Measurements from ENCODE around the gene PXMP4.

The PXMP4 gene

DNA sequence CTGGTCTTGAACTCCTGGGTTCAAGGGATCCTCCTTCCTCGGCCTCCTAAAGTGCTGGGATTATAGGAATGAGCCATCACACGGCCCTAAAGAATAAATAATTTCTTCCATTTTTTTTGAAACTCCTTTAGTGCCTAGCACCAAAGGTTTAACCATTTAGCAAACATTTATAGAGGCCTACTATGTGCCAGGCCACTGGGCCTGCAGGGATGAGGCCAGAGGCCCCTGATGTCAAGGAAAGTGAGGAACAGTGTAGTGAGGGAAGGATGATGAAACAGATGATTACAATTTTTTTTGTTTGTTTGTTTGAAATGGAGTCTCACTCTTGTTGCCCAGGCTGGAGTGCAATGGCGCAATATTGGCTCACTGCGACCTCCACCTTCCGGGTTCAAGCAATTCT is 45.5 kb upstream of the PXMP4 start:
- CTCF ChIA-PET: no interaction called here
- no peaks in the 10 kb centered on the region for H3K4me1 ChIP-seq (ENCODE audit: control insufficient read depth, insufficient read depth, low read length)

DNA sequence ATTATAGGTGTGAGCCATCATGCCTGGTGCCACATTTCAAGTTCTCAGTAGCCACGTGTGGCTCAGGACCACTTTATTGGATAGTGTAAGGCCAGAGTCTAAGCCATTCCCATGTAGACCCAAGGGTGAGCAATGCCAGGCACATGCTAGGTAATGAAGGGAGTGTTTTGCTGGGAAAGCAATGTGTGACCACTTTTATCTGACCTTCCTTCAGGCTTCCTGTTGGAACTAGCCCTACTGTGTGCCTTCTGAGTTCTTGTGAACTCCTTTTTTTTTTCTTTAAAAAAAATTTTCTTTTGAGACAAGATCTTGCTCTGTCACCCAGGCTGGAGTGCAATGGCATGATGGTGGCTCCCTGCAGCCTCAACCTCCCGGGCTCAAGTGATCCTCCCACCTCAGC is 45.0 kb upstream of the PXMP4 start:
- CTCF ChIA-PET: no interaction called here
- POLR2A ChIA-PET: no interaction called here
- Histone ChIP-seq H3K9me3 (ENCODE audit: control insufficient read depth, insufficient read depth, low read depth, low read length) (no peaks in the 10 kb centered on the region), H3K36me3 (ENCODE audit: control insufficient read depth in 2 of 2, insufficient read depth in 1 of 2, low read length in 2 of 2) (peaks cover 0 to 3% of the 10 kb centered on the region in 2 experiments; a peak in 1 of 3 replicates), H3K4me3 (ENCODE audit: low read depth, low read length) (no peak overlapping the region), H3K27ac (ENCODE audit: extremely low read depth, low read depth, low read length) (no peak overlapping the region), H3K4me1 (ENCODE audit: control insufficient read depth, insufficient read depth, low read length) (no peaks in the 10 kb centered on the region)
- TF ChIP-seq, protein P1, sequence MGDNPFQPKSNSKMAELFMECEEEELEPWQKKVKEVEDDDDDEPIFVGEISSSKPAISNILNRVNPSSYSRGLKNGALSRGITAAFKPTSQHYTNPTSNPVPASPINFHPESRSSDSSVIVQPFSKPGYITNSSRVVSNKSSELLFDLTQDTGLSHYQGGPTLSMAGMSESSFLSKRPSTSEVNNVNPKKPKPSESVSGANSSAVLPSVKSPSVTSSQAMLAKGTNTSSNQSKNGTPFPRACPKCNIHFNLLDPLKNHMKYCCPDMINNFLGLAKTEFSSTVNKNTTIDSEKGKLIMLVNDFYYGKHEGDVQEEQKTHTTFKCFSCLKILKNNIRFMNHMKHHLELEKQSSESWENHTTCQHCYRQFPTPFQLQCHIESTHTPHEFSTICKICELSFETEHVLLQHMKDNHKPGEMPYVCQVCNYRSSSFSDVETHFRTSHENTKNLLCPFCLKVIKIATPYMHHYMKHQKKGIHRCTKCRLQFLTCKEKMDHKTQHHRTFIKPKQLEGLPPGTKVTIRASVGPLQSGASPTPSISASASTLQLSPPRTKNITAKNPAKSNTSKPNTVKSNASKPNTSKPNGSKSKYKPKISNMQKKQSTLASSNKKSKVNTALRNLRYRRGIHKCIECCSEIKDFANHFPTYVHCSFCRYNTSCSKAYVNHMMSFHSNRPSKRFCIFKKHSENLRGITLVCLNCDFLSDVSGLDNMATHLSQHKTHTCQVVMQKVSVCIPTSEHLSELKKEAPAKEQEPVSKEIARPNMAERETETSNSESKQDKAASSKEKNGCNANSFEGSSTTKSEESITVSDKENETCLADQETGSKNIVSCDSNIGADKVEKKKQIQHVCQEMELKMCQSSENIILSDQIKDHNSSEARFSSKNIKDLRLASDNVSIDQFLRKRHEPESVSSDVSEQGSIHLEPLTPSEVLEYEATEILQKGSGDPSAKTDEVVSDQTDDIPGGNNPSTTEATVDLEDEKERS (tag by site-specific recombination; IDR thresholded peaks at IDR 0.05): no peak
- TF ChIP-seq ZNF239 (tag by site-specific recombination; IDR thresholded peaks at IDR 0.05) (no peak), GLIS1 (tag by site-specific recombination; IDR thresholded peaks at IDR 0.05) (no peak), HOXA7 (CRISPR knock-in tag; IDR thresholded peaks at IDR 0.05; ENCODE audit: borderline replicate concordance) (no peak), MZF1 (tag by site-specific recombination; IDR thresholded peaks at IDR 0.05; ENCODE audit: borderline replicate concordance) (no peak), ZFP37 (tag by site-specific recombination; IDR thresholded peaks at IDR 0.05) (no peak), ZBTB8A (tag by site-specific recombination; IDR thresholded peaks at IDR 0.05) (no peak), ZNF571 (tag by site-specific recombination; IDR thresholded peaks at IDR 0.05) (no peak), ZNF354C (tag by site-specific recombination; IDR thresholded peaks at IDR 0.05; ENCODE audit: borderline replicate concordance, low read depth) (no peak), KLF1 (tag by site-specific recombination; IDR thresholded peaks at IDR 0.05) (no peak), ZNF223 (tag by site-specific recombination; IDR thresholded peaks at IDR 0.05) (no peak), GLIS2 (tag by site-specific recombination; IDR thresholded peaks at IDR 0.05) (no peak), ZNF521 (tag by site-specific recombination; IDR thresholded peaks at IDR 0.05) (no peak), ZNF19 (tag by site-specific recombination; IDR thresholded peaks at IDR 0.05; ENCODE audit: low read depth) (no peak)

More for the DNA sequence above, 45.5 kb upstream of the PXMP4 start:
- TF ChIP-seq, protein P2, sequence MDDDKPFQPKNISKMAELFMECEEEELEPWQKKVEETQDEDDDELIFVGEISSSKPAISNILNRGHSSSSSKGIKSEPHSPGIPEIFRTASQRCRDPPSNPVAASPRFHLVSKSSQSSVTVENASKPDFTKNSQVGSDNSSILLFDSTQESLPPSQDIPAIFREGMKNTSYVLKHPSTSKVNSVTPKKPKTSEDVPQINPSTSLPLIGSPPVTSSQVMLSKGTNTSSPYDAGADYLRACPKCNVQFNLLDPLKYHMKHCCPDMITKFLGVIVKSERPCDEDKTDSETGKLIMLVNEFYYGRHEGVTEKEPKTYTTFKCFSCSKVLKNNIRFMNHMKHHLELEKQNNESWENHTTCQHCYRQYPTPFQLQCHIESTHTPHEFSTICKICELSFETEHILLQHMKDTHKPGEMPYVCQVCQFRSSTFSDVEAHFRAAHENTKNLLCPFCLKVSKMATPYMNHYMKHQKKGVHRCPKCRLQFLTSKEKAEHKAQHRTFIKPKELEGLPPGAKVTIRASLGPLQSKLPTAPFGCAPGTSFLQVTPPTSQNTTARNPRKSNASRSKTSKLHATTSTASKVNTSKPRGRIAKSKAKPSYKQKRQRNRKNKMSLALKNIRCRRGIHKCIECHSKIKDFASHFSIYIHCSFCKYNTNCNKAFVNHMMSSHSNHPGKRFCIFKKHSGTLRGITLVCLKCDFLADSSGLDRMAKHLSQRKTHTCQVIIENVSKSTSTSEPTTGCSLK (tag by site-specific recombination; IDR thresholded peaks at IDR 0.05): no peak
- H3K4me3 ChIP-seq (ENCODE audit: low read depth, low read length): no peak overlapping the region
- H3K27ac ChIP-seq (ENCODE audit: extremely low read depth, low read depth, low read length): no peak overlapping the region
- no peaks in the 10 kb centered on the region for H3K9me3 ChIP-seq (ENCODE audit: control insufficient read depth, insufficient read depth, low read depth, low read length)
- H3K36me3 ChIP-seq (ENCODE audit: control insufficient read depth in 2 of 2, insufficient read depth in 1 of 2, low read length in 2 of 2): peaks cover 0 to 3% of the 10 kb centered on the region in 2 experiments; a peak in 1 of 3 replicates
- POLR2A ChIA-PET: no interaction called here

DNA sequence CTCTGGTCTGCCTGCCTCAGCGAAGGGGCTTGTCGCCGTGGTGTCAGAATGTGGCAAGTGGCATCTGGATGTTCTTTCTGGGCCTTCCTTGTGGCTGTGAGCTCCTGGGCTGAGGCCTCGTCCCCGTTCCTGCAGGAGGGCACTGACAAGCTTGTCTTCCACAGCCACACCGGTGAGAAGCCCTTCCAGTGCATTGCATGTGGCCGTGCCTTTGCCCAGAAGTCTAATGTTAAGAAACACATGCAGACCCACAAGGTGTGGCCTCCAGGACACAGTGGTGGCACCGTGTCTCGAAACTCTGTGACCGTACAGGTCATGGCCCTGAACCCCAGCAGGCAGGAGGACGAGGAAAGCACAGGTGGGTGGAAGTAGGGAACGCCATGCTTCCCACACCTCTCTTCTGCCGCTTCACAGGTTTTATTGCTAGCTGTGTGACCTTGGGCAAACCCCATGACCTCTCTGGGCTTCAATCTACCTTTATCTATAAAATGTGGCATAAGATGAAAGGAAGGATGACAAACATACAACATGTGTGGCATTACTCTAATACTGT is 41.7 kb upstream of the PXMP4 start:
- Histone ChIP-seq H3K36me3 (ENCODE audit: control insufficient read depth in 2 of 2, insufficient read depth in 1 of 2, low read length in 2 of 2) (no peaks in the 10 kb centered on the region), H3K4me3 (ENCODE audit: low read depth, low read length) (no peak overlapping the region), H3K27ac (ENCODE audit: extremely low read depth, low read depth, low read length) (no peak overlapping the region), H3K4me1 (ENCODE audit: control insufficient read depth, insufficient read depth, low read length) (no peaks in the 10 kb centered on the region), H3K9me3 (ENCODE audit: control insufficient read depth, insufficient read depth, low read depth, low read length) (no peaks in the 10 kb centered on the region)
- POLR2A ChIA-PET: no interaction called here
- CTCF ChIA-PET: no interaction called here
- TF ChIP-seq ZBTB8A (tag by site-specific recombination; IDR thresholded peaks at IDR 0.05) (no peak), ZNF654 (tag by site-specific recombination; IDR thresholded peaks at IDR 0.05; ENCODE audit: low read depth) (no peak), ZBTB21 (tag by site-specific recombination; IDR thresholded peaks at IDR 0.05) (no peak), ZNF394 (tag by site-specific recombination; IDR thresholded peaks at IDR 0.05; ENCODE audit: borderline replicate concordance) (no peak), SALL2 (tag by site-specific recombination; IDR thresholded peaks at IDR 0.05; ENCODE audit: borderline replicate concordance) (no peak), ZNF777 (tag by site-specific recombination; IDR thresholded peaks at IDR 0.05; ENCODE audit: borderline replicate concordance) (no peak), ZNF350 (tag by site-specific recombination; IDR thresholded peaks at IDR 0.05) (no peak), GFI1B (tag by site-specific recombination; IDR thresholded peaks at IDR 0.05) (no peak), ZNF473 (tag by site-specific recombination; IDR thresholded peaks at IDR 0.05) (no peak), ZNF621 (tag by site-specific recombination; IDR thresholded peaks at IDR 0.05) (no peak), MYNN (tag by site-specific recombination; IDR thresholded peaks at IDR 0.05; ENCODE audit: borderline replicate concordance) (no peak), ZNF274 (IDR thresholded peaks at IDR 0.05; ENCODE audit: low read length) (no peak), ZNF274 (tag by site-specific recombination; IDR thresholded peaks at IDR 0.05; ENCODE audit: borderline replicate concordance) (no peak)
- TF ChIP-seq, protein P3, sequence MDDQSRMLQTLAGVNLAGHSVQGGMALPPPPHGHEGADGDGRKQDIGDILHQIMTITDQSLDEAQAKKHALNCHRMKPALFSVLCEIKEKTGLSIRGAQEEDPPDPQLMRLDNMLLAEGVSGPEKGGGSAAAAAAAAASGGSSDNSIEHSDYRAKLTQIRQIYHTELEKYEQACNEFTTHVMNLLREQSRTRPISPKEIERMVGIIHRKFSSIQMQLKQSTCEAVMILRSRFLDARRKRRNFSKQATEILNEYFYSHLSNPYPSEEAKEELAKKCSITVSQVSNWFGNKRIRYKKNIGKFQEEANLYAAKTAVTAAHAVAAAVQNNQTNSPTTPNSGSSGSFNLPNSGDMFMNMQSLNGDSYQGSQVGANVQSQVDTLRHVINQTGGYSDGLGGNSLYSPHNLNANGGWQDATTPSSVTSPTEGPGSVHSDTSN (CRISPR knock-in tag; IDR thresholded peaks at IDR 0.05): no peak

Data from HEK293 (cell line).